Heart left ventricle (tissue), 13 donors: Measurements from ENCODE around the gene FMOD.

Source experiments
- CTCF ChIP-seq, 12 donors: fragments of 200-600 bp; sonication (generic) in 4 of 12; IDR thresholded peaks; one replicate each; pipeline versions ENCODE4 v1.5.0 to v1.8.0; 2018 to 2022; ENCODE audit warnings: antibody characterized with exemption in 12 of 12, mild to moderate bottlenecking in 5 of 12
- POLR2A ChIP-seq, 2 donors: fragments of 450-650 bp; IDR thresholded peaks; one replicate each; pipeline ENCODE4 v1.6.1; 2017; ENCODE audit warnings: antibody characterized with exemption in 2 of 2, mild to moderate bottlenecking in 2 of 2, moderate library complexity in 2 of 2
- donor health status: ischemic (EF 13 %, LVEDD 7.1; RV severe dilation, severe dysfunction).
- donor health status: DM: no; HTN: yes; CAD: no.
- donor health status: DM: no; HTN: no; CAD: no.
- donor health status: ischemic (EF 25% LVEDD 6.9; RV normal size, moderate dysfunction).
- donor health status: ischemic (EF 25% LVEDD 5.7; RV mildly dilated, moderate dysfunction).
- donor health status: ischemic (EF 35%, LVEDD 5.7; RV mildly dilated, moderate dysfunction).
- donor health status: nonischemic (EF 11% LVEDD 7.7; RV severe dilation, severe dysfunction).
- donor health status: DM: yes; HTN: yes; CAD: no.
- donor health status: PGD.
- donor health status: ischemic (EF 29% LVEDD 5.4; RV normal size, mild dysfunction).
- donor health status: nonischemic (EF 23%, LVEDD 6.1; RV moderate dilation, normal function).

GRCh38 chr1:203308328-203308922, 42.5 kb downstream of the FMOD start:
- TF ChIP-seq CTCF (IDR thresholded peaks at IDR 0.05) (no peak), POLR2A (IDR thresholded peaks at IDR 0.05) (no peak)
